Natural killer cell (primary cell): ENCODE results near the gene UFC1. TPM values are rescaled to one million over a fixed set of nuclear protein-coding genes. Genes with fewer than 3 reads are reported as not detected.

Source experiments
- ATAC-seq, 3 donors: fragments of 150-1000 bp in 2 of 3; fragments of 200-7000 bp in 1 of 3; cut with Tn5 transposase; 1 replicate in 1 of 3; 2 replicates in 2 of 3; pipeline ENCODE4 v1.10.0; 2021; ENCODE audit warnings: mild to moderate bottlenecking in 2 of 3, moderate library complexity in 2 of 3
- DNase-seq, 2 donors: peaks; one replicate each; pipeline versions ENCODE4 v3.0.0 to v3.0.0-alpha.2; 2013 to 2021; ENCODE audit warnings: mixed read lengths in 1 of 2
- H3K27ac ChIP-seq: one replicate; pipeline ENCODE4 v1.5.1; 2013; ENCODE audit warnings: mild to moderate bottlenecking, low read length
- H3K27me3 ChIP-seq: one replicate; pipeline ENCODE4 v1.6.1; 2013; ENCODE audit warnings: low read length; ENCODE audit not compliant: control insufficient read depth, insufficient read depth
- H3K36me3 ChIP-seq: one replicate; pipeline ENCODE4 v1.6.1; 2013; ENCODE audit warnings: low read length; ENCODE audit not compliant: control insufficient read depth, insufficient read depth
- H3K4me1 ChIP-seq: one replicate; pipeline ENCODE4 v1.6.1; 2013; ENCODE audit warnings: low read length; ENCODE audit not compliant: control insufficient read depth, insufficient read depth
- H3K4me3 ChIP-seq: one replicate; pipeline ENCODE4 v1.5.1; 2013; ENCODE audit warnings: low read length
- H3K9me3 ChIP-seq: one replicate; pipeline ENCODE4 v1.6.1; 2013; ENCODE audit warnings: low read length; ENCODE audit not compliant: control insufficient read depth, insufficient read depth
- H3K27ac Mint-ChIP-seq, 2 donors: one replicate each; pipeline ENCODE4 v1.8.0; 2022; ENCODE audit warnings: mild to moderate bottlenecking in 2 of 2, mixed read lengths in 2 of 2, moderate library complexity in 1 of 2
- H3K27me3 Mint-ChIP-seq, 2 donors: one replicate each; pipeline ENCODE4 v1.8.0; 2022; ENCODE audit warnings: low read depth in 2 of 2, mixed read lengths in 2 of 2
- H3K36me3 Mint-ChIP-seq: one replicate; pipeline ENCODE4 v1.8.0; 2022; ENCODE audit warnings: mixed read lengths
- H3K4me1 Mint-ChIP-seq, 2 donors: one replicate each; pipeline ENCODE4 v1.8.0; 2022; ENCODE audit warnings: mixed read lengths in 2 of 2
- H3K4me3 Mint-ChIP-seq: one replicate; pipeline ENCODE4 v1.8.0; 2022; ENCODE audit warnings: mild to moderate bottlenecking, moderate library complexity, mixed read lengths
- H3K9me3 Mint-ChIP-seq, 2 donors: one replicate each; pipeline ENCODE4 v1.8.0; 2022; ENCODE audit warnings: mixed read lengths in 2 of 2
- CTCF ChIP-seq: fragments of 200-600 bp; IDR thresholded peaks from one replicate; pipeline ENCODE4 v1.8.0; 2022; ENCODE audit warnings: antibody characterized with exemption
- WGBS: methylation state at CpG from one replicate; pipeline ENCODE4 v1.1.7; 2013; ENCODE audit warnings: missing lambda C conversion rate; ENCODE audit not compliant: insufficient coverage; 5-methylcytosine and 5-hydroxymethylcytosine counted together
- intact Hi-C: fragments of 100-400 bp; cut with micrococcal nuclease; formaldehyde crosslinking; loops from one replicate; pipeline ENCODE4 v1.14.2; 2022
- total RNA-seq, 4 donors: library from RNA; stranded (reverse); fragments of 120-200 nt in 1 of 4; gene quantifications; one replicate each; pipeline versions ENCODE4 v1.2.3 to v1.2.4, GENCODE V29; 2013 to 2022

Gene UFC1
- total RNA-seq, 3 donors from 2014 or later (not counting 1 experiment from before 2014, with no cell fraction given), result 109 to 155 (median 117) TPM

- DNase-seq (no peak), ATAC-seq (no peak)
- H3K36me3 ChIP-seq, result no peaks in the 10 kb centered on the region
- Mint-ChIP-seq H3K27ac (no peak overlapping the region), H3K4me1 (peaks cover 0 to 16% of the 10 kb centered on the region in 2 donors), H3K9me3 (no peaks in the 10 kb centered on the region), H3K27me3 (no peaks in the 10 kb centered on the region), H3K36me3 (no peaks in the 10 kb centered on the region), H3K4me3 (no peak overlapping the region)
- no peak for TF ChIP-seq CTCF
- H3K4me3 ChIP-seq, result no peak overlapping the region
- WGBS, result 86% methylated on average over 1 of the region's 1 CpG
- no peak overlapping the region for H3K27ac ChIP-seq
- intact Hi-C loops, result no loop called here
- peaks cover 8% of the 10 kb centered on the region for H3K4me1 ChIP-seq
- no peaks in the 10 kb centered on the region for H3K27me3 ChIP-seq
- no peaks in the 10 kb centered on the region for H3K9me3 ChIP-seq
Measured at GRCh38 chr1:161138431-161138830, 15.3 kb upstream of the UFC1 start.

GRCh38 chr1:161139766-161140165 lies 14.0 kb upstream of the UFC1 start:
- no peaks in the 10 kb centered on the region for H3K9me3 Mint-ChIP-seq
- H3K4me3 Mint-ChIP-seq, result no peak overlapping the region
- WGBS, result no CpG with 5 or more reads among the region's 1 CpG
- Histone ChIP-seq H3K4me3 (no peak overlapping the region), H3K27me3 (no peaks in the 10 kb centered on the region), H3K9me3 (no peaks in the 10 kb centered on the region), H3K27ac (no peak overlapping the region), H3K4me1 (no peaks in the 10 kb centered on the region), H3K36me3 (no peaks in the 10 kb centered on the region)
- DNase-seq (peak in 1 of 2 donors; percentile 71), ATAC-seq (peak in 2 of 3 donors; percentile 34 to 44)
- peak; percentile 42 for TF ChIP-seq CTCF
- no peak overlapping the region for H3K27ac Mint-ChIP-seq
- intact Hi-C loops, result no loop called here
- no peaks in the 10 kb centered on the region for H3K36me3 Mint-ChIP-seq
- H3K27me3 Mint-ChIP-seq, result no peaks in the 10 kb centered on the region
- peaks cover 0 to 16% of the 10 kb centered on the region in 2 donors for H3K4me1 Mint-ChIP-seq

GRCh38 chr1:161140755-161141400 lies 12.9 kb upstream of the UFC1 start:
- Mint-ChIP-seq H3K27me3 (no peaks in the 10 kb centered on the region), H3K4me1 (peaks cover 0 to 8% of the 10 kb centered on the region in 2 donors), H3K9me3 (no peaks in the 10 kb centered on the region), H3K27ac (no peak overlapping the region), H3K4me3 (no peak overlapping the region), H3K36me3 (no peaks in the 10 kb centered on the region)
- H3K36me3 ChIP-seq, result no peaks in the 10 kb centered on the region
- DNase-seq, result no peak
- H3K4me3 ChIP-seq, result no peak overlapping the region
- ATAC-seq, result no peak
- WGBS, result 98% methylated on average over 29 of the region's 29 CpGs
- no peak for TF ChIP-seq CTCF
- H3K9me3 ChIP-seq, result no peaks in the 10 kb centered on the region
- no peak overlapping the region for H3K27ac ChIP-seq
- intact Hi-C loops, result no loop called here
- no peaks in the 10 kb centered on the region for H3K4me1 ChIP-seq
- no peaks in the 10 kb centered on the region for H3K27me3 ChIP-seq

GRCh38 chr1:161145832-161146231 lies 7.9 kb upstream of the UFC1 start:
- no peaks in the 10 kb centered on the region for H3K27me3 Mint-ChIP-seq
- no peak for TF ChIP-seq CTCF
- H3K27ac Mint-ChIP-seq, result no peak overlapping the region
- Histone ChIP-seq H3K36me3 (no peaks in the 10 kb centered on the region), H3K9me3 (no peaks in the 10 kb centered on the region), H3K27me3 (no peaks in the 10 kb centered on the region), H3K4me1 (no peaks in the 10 kb centered on the region), H3K4me3 (no peak overlapping the region), H3K27ac (no peak overlapping the region)
- no peaks in the 10 kb centered on the region for H3K36me3 Mint-ChIP-seq
- no peaks in the 10 kb centered on the region for H3K4me1 Mint-ChIP-seq
- H3K4me3 Mint-ChIP-seq, result no peak overlapping the region
- 67% methylated on average over 1 of the region's 3 CpGs for WGBS
- ATAC-seq (no peak), DNase-seq (no peak)
- intact Hi-C loops, result no loop called here
- no peaks in the 10 kb centered on the region for H3K9me3 Mint-ChIP-seq
